Measurements from ENCODE around the gene CCDC13. TPM values are rescaled to one million over a fixed set of nuclear protein-coding genes. Genes with fewer than 3 reads are reported as not detected.
A peak's percentile ranks its signal among the peaks of the same experiment; 100 is the strongest.

The CCDC13 gene
- total RNA-seq, 1 donor, result 0.43 TPM

GRCh38 chr3:42780892-42781700 is 8.0 kb upstream of the CCDC13 start:
- TF ChIP-seq, protein P1, sequence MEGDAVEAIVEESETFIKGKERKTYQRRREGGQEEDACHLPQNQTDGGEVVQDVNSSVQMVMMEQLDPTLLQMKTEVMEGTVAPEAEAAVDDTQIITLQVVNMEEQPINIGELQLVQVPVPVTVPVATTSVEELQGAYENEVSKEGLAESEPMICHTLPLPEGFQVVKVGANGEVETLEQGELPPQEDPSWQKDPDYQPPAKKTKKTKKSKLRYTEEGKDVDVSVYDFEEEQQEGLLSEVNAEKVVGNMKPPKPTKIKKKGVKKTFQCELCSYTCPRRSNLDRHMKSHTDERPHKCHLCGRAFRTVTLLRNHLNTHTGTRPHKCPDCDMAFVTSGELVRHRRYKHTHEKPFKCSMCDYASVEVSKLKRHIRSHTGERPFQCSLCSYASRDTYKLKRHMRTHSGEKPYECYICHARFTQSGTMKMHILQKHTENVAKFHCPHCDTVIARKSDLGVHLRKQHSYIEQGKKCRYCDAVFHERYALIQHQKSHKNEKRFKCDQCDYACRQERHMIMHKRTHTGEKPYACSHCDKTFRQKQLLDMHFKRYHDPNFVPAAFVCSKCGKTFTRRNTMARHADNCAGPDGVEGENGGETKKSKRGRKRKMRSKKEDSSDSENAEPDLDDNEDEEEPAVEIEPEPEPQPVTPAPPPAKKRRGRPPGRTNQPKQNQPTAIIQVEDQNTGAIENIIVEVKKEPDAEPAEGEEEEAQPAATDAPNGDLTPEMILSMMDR (IDR thresholded peaks at IDR 0.05; ENCODE audit: insufficient read depth, low read depth, low read length), result peak; percentile 73

DNA sequence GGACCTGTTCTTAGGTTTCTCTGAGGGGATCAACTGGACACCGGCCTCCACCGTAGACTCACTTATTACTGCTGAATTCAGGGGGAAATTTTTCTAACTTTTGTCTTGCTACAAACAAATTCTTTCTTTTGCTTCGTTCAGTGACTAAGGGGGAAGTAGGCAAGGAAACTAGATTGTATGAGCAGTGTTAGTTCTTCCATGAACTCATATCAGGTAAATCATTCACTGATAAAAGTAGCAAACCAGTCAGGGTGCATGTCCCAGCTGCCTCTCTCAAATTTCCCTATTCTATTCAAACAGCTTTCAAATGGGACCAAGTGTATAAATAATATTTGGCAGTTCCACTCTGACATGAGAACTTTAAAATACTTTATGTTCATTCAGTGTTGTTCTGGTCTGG is 7.3 kb upstream of the CCDC13 start:
- no peak for DNase-seq (ENCODE audit: low read depth)
- TF ChIP-seq, protein P1 (IDR thresholded peaks at IDR 0.05; ENCODE audit: insufficient read depth, low read depth, low read length), result no peak
- no peak overlapping the region for H3K4me3 ChIP-seq (ENCODE audit: low read depth, low read length)

More at GRCh38 chr3:42780892-42781700, 8.0 kb upstream of the CCDC13 start:
- no peak overlapping the region for H3K4me3 ChIP-seq (ENCODE audit: low read depth, low read length)
- DNase-seq (ENCODE audit: low read depth), result peak; percentile 83

GRCh38 chr3:42778644-42779043 is 5.6 kb upstream of the CCDC13 start:
- TF ChIP-seq, protein P1 (IDR thresholded peaks at IDR 0.05; ENCODE audit: insufficient read depth, low read depth, low read length), result no peak
- DNase-seq (ENCODE audit: low read depth), result peak; percentile 69
- H3K4me3 ChIP-seq (ENCODE audit: low read depth, low read length), result no peak overlapping the region

DNA sequence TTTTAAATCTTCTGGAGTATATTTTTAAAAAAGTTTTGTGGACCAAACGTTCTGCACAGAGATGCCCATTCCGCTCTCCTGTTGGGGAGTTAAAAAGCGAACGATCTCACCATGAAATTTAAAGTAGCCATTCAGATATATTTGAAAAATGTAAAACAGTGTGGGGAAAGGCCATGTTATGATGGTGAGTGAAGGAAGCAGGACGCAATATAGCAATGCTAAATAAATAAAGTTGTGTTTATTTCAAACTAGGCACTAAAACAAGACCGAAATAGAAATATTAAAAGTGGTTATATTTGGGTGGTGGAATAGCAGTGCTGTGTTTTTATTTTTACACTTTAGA is 327 bp upstream of the CCDC13 start:
- peak overlapping the region; percentile 53 for H3K4me3 ChIP-seq (ENCODE audit: low read depth, low read length)
- TF ChIP-seq, protein P1 (IDR thresholded peaks at IDR 0.05; ENCODE audit: insufficient read depth, low read depth, low read length), result no peak
- DNase-seq (ENCODE audit: low read depth), result no peak

GRCh38 chr3:42771271-42771670 is 1.8 kb downstream of the CCDC13 start:
- H3K4me3 ChIP-seq (ENCODE audit: low read depth, low read length), result no peak overlapping the region
- DNase-seq (ENCODE audit: low read depth), result no peak
- TF ChIP-seq, protein P1 (IDR thresholded peaks at IDR 0.05; ENCODE audit: insufficient read depth, low read depth, low read length), result no peak

DNA sequence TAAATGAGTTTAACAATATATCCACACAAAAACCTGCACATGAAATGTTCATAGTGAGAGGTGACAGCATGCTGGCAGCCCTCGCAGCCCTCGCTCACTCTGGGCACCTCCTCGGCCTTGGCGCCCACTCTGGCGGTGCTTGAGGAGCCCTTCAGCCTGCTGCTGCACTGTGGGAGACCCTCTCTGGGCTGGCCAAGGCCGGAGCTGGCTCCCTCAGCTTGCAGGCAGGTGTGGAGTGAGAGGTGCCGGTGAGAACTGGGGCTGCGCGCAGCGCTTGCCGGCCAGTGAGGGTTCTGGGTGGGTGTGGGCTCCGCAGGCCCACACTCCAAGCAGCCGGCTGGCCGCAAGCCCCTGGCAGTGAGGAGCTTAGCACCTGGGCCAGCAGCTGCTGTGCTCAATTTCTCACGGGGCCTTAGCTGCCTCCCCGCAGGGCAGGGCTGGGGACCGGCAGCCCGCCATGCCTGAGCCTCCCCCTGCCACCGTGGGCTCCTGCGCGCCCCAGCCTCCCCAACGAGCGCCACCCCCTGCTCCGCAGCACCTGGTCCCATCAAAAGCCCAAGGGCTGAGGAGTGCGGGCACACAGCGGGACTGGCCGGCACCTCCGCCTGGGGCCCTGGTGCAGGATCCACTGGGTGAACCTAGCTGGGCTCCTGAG is 3.4 kb downstream of the CCDC13 start:
- no peak overlapping the region for H3K4me3 ChIP-seq (ENCODE audit: low read depth, low read length)
- TF ChIP-seq, protein P1 (IDR thresholded peaks at IDR 0.05; ENCODE audit: insufficient read depth, low read depth, low read length), result no peak
- DNase-seq (ENCODE audit: low read depth), result no peak
